Ovary (tissue), 9 donors: ENCODE measurements around the gene RALGPS1. TPM values are rescaled to one million over a fixed set of nuclear protein-coding genes. Genes with fewer than 3 reads are reported as not detected.

Source experiments
- DNase-seq, 5 donors: peaks; one replicate each; pipeline ENCODE4 v3.0.0-alpha.2; 2019 to 2020
- H3K27ac ChIP-seq, 2 donors: fragments of 200-600 bp; one replicate each; pipeline versions ENCODE4 v1.5.1 to v1.8.0; 2019 to 2022
- H3K27me3 ChIP-seq: fragments of 200-600 bp; one replicate; pipeline ENCODE4 v1.8.0; 2022
- H3K36me3 ChIP-seq: fragments of 200-600 bp; sonication (generic); one replicate; pipeline ENCODE4 v1.5.1; 2019
- H3K4me1 ChIP-seq: one replicate; pipeline ENCODE4 v1.8.1; 2013; ENCODE audit warnings: mild to moderate bottlenecking, moderate library complexity; ENCODE audit not compliant: insufficient read depth
- H3K4me3 ChIP-seq: fragments of 200-600 bp; sonication (generic); one replicate; pipeline ENCODE4 v1.5.1; 2017
- H3K9me3 ChIP-seq, 2 donors: fragments of 200-600 bp in 1 of 2; sonication (generic) in 1 of 2; one replicate each; pipeline versions ENCODE4 v1.5.1 to v1.8.1; 2013 to 2019; ENCODE audit warnings: mild to moderate bottlenecking in 1 of 2, moderate library complexity in 1 of 2
- CTCF ChIP-seq, 3 donors: fragments of 450-650 bp in 2 of 3; fragments of 200-600 bp in 1 of 3; IDR thresholded peaks; one replicate each; pipeline versions ENCODE4 v1.5.1 to v1.8.0; 2016 to 2022; ENCODE audit warnings: antibody characterized with exemption in 3 of 3, mild to moderate bottlenecking in 1 of 3
- EP300 ChIP-seq: sonication (generic); formaldehyde crosslinking; IDR thresholded peaks from one replicate; pipeline ENCODE4 v1.6.1; 2017; ENCODE audit warnings: antibody characterized with exemption
- POLR2A ChIP-seq: fragments of 450-650 bp; IDR thresholded peaks from one replicate; pipeline ENCODE4 v1.6.1; 2017; ENCODE audit warnings: antibody characterized with exemption, mild to moderate bottlenecking, moderate library complexity
- WGBS, 3 donors: extraction: QIAGEN DNeasy Blood & Tissue Kit in 1 of 3; methylation state at CpG; one replicate each; pipeline versions ENCODE4 v1.1.5 to v1.1.7; 2013 to 2017; 5-methylcytosine and 5-hydroxymethylcytosine counted together
- intact Hi-C, 4 donors: fragments of 100-400 bp; cut with DNase I; formaldehyde crosslinking; loops; one replicate each; pipeline versions ENCODE4 v1.11.0 to v1.15.1; 2022 to 2023
- polyA plus RNA-seq, 2 donors: library from polyadenylated mRNA; stranded (reverse); fragments of 200-250 nt in 1 of 2; fragments of 350-450 nt in 1 of 2; fragmentation: Illumina TruSeq in 1 of 2; extraction: RNeasy Lipid Tissue Mini Kit (QIAGEN cat#74804) in 1 of 2; gene quantifications; one replicate each; pipeline ENCODE4 v1.2.3, GENCODE V29; 2013 to 2014
- total RNA-seq, 7 donors: library from RNA; depleted of rRNA in 2 of 7; stranded (reverse); fragments of >200 nt in 2 of 7; fragmentation: NEBNext Ultra II Directional in 3 of 7; extraction: Animal tissue kit (Norgen Biotek cat#: 25700) in 3 of 7; gene quantifications; one replicate each; pipeline versions ENCODE4 v1.1.0 to v1.2.4, GENCODE V29; 2016 to 2023
- donor health status: DM: no; HTN: no; CAD: no; lungs with moderate emphysema.
- donor health status: DM: no; HTN: no; CAD: no.
- donor health status: Bipolar disorder and iron deficiency.
- donor health status: DM: yes; HTN: yes; CAD: no.
- donor health status: DM: no; HTN: no; CAD: no.
- donor health status: DM: yes; HTN: yes; CAD: no.

Gene RALGPS1
- total and polyA plus RNA-seq, 9 donors = 2.3 to 13.1 (median 6.9) TPM

- no peak overlapping the region for H3K4me3 ChIP-seq
- WGBS, 3 donors = 85 to 94% (median 93%) methylated on average over 2 of the region's 2 CpGs
- no peak for DNase-seq
- H3K27me3 ChIP-seq = no peaks in the 10 kb centered on the region
- no peaks in the 10 kb centered on the region for H3K4me1 ChIP-seq
- H3K27ac ChIP-seq = no peak overlapping the region
- TF ChIP-seq CTCF (IDR thresholded peaks at IDR 0.05) (no peak), EP300 (no peak), POLR2A (no peak)
- H3K9me3 ChIP-seq = no peaks in the 10 kb centered on the region
- intact Hi-C loops = no loop called here
- no peaks in the 10 kb centered on the region for H3K36me3 ChIP-seq
Measured at GRCh38 chr9:127066851-127067136, 152.2 kb downstream of the RALGPS1 start.

DNA sequence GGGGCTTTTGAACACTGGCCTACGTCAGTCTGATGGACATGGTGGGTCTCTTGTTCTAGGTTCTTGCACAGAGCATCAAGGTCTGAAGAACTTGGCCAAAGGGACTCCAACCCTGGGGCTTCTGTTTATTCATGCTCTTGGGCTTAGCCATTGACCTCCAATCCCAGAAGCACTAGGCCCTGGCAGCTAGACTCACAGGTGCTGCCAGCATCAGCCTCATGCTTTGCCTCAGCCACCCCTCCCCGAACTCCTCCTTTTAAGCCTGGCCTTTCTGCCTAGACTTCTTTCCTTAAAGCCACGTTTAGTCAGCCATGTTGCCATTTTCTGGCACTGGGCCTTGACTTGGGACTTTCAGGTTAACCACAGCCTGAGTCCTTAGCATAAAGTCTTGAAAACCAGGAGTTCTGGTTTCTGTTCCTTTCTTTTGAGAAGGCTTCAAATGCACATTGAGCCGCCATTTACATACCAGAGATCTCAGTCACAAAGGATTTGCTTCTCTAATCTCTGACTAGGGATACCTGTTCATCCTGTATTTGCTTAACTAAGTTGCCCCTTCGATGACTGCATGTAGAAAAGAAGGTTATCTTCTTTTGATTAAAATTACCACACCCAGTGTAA lies 153.1 kb downstream of the RALGPS1 start:
- WGBS, 3 donors = 93 to 98% (median 95%) methylated on average over 5 of the region's 5 CpGs
- Histone ChIP-seq H3K27me3 (no peaks in the 10 kb centered on the region), H3K4me1 (no peaks in the 10 kb centered on the region), H3K27ac (no peak overlapping the region), H3K9me3 (no peaks in the 10 kb centered on the region), H3K36me3 (no peaks in the 10 kb centered on the region), H3K4me3 (no peak overlapping the region)
- intact Hi-C loops = no loop called here
- TF ChIP-seq POLR2A = no peak
- no peak for TF ChIP-seq EP300
- TF ChIP-seq CTCF (IDR thresholded peaks at IDR 0.05) = no peak
- DNase-seq = no peak

- 83 to 88% (median 85%) methylated on average over 4 of the region's 4 CpGs for whole genome bisulfite sequencing, 3 donors
- Histone ChIP-seq H3K27ac (no peak overlapping the region), H3K4me1 (no peaks in the 10 kb centered on the region), H3K36me3 (no peaks in the 10 kb centered on the region), H3K27me3 (no peaks in the 10 kb centered on the region), H3K4me3 (no peak overlapping the region), H3K9me3 (no peaks in the 10 kb centered on the region)
- no peak for TF ChIP-seq EP300
- TF ChIP-seq CTCF (IDR thresholded peaks at IDR 0.05) = no peak
- TF ChIP-seq POLR2A = no peak
- DNase-seq = no peak
- intact Hi-C loops = no loop called here
Measured at GRCh38 chr9:127074561-127075548, 160.3 kb downstream of the RALGPS1 start.

DNA sequence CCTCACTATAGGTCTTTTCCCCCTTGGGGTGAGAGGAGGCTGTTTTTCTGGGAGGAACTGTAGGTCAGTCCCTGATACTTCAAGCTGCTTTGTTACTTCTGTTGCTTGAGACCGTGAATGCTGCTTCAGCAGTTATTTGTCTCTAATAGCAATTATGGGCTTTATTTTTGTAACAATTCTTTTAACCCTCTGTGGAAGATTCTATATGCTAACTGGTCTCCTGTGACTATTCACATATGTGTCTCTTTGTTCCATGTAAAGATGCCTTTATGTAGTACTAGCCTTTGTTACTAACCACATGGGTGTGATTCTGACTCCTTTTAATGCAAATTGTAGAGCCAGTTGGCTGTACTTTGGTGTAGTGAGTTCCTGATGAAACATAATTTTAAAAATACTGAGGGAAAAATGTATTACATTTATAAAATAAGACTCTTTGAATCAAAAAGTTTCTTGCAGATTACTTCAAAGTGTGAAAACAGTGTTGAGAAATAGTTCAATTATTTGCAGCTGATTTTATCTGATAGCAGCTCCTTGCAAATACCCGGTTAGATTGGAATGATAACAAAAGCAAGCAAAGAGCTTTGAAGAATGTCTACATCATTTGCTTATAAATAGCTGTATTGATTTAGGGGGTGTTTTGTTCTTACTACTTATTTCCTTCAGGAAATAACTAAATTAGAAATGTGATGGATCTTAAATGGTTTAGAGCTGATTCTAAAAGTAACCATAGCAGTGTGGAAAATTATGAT lies 161.2 kb downstream of the RALGPS1 start:
- Histone ChIP-seq H3K27me3 (no peaks in the 10 kb centered on the region), H3K4me1 (no peaks in the 10 kb centered on the region), H3K27ac (no peak overlapping the region), H3K36me3 (no peaks in the 10 kb centered on the region), H3K4me3 (no peak overlapping the region), H3K9me3 (no peaks in the 10 kb centered on the region)
- 15 to 43% (median 31%) methylated on average over 2 of the region's 2 CpGs for WGBS, 3 donors
- intact Hi-C loops = no loop called here
- TF ChIP-seq EP300 = no peak
- TF ChIP-seq CTCF (IDR thresholded peaks at IDR 0.05) = no peak
- no peak for TF ChIP-seq POLR2A
- no peak for DNase-seq
